ENCODE results near the gene SH3BP2.
"Not testable (repeated sequence)": the region's sequence is repeated elsewhere in the genome, so short reads cannot be mapped to it uniquely, and the experiment has no call there.

DNA sequence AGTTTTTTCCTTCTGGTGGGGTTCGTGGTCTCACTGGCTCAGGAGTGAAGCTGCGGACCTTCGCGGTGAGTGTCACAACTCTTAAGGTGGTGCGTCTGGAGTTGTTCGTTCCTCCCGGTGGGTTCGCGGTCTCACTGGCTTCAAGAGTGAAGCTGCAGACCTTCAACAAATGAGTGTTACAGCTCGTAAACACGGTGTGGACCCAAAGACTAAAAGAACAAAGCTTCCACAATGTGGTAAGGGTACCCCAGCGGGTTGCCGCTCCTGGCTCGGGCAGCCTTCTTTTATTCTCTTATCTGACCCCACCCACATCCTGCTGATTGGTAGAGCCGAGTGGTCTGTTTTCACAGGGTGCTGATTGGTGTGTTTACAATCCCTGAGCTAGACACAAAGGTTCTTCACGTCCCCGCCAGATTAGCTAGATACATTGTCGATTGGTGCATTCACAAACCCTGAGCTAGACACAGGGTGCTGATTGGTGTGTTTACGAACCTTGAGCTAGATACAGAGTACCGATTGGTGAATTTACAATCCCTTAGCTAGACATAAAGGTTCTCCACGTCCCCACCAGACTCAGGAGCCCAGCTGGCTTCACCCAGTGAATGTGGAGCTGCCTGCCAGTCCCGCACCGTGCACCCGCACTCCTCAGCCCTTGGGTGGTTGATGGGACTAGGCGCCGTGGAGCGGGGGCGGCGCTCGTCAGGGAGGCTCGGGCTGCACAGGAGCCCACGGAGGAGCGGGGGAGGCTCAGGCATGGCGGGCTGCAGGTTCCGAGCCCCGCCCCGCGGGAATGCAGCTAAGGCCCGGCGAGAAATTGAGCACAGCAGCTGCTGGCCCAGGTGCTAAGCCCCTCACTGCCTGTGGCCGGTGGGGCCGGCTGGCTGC, 30.2 kb upstream of the SH3BP2 start:
- TF ChIP-seq POLR2A, POLR2AphosphoS5 (IDR thresholded peaks at IDR 0.05): not testable (repeated sequence)
- TF ChIP-seq, protein P1, sequence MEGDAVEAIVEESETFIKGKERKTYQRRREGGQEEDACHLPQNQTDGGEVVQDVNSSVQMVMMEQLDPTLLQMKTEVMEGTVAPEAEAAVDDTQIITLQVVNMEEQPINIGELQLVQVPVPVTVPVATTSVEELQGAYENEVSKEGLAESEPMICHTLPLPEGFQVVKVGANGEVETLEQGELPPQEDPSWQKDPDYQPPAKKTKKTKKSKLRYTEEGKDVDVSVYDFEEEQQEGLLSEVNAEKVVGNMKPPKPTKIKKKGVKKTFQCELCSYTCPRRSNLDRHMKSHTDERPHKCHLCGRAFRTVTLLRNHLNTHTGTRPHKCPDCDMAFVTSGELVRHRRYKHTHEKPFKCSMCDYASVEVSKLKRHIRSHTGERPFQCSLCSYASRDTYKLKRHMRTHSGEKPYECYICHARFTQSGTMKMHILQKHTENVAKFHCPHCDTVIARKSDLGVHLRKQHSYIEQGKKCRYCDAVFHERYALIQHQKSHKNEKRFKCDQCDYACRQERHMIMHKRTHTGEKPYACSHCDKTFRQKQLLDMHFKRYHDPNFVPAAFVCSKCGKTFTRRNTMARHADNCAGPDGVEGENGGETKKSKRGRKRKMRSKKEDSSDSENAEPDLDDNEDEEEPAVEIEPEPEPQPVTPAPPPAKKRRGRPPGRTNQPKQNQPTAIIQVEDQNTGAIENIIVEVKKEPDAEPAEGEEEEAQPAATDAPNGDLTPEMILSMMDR (IDR thresholded peaks at IDR 0.05): not testable (repeated sequence)
